ENCODE data around the gene RIPPLY3.

RIPPLY3 gene

GRCh38 chr21:36974851-36975192 is 31.7 kb upstream of the RIPPLY3 start:
- TF ChIP-seq CTCF (conservative IDR thresholded peaks at IDR 0.05) (no peak), ZFX (IDR thresholded peaks at IDR 0.05) (no peak)
- no peak overlapping the region for H3K27ac ChIP-seq

- TF ChIP-seq ZFX (IDR thresholded peaks at IDR 0.05) (no peak), CTCF (conservative IDR thresholded peaks at IDR 0.05) (no peak)
- no peak overlapping the region for H3K27ac ChIP-seq
Observed at GRCh38 chr21:36976228-36976861, 30.2 kb upstream of the RIPPLY3 start.

GRCh38 chr21:36976882-36977651 is 29.4 kb upstream of the RIPPLY3 start:
- peak overlapping the region; percentile 87 for H3K27ac ChIP-seq
- TF ChIP-seq ZFX (IDR thresholded peaks at IDR 0.05) (no peak), CTCF (conservative IDR thresholded peaks at IDR 0.05) (peak; percentile 84)

- TF ChIP-seq CTCF (conservative IDR thresholded peaks at IDR 0.05) (no peak), ZFX (IDR thresholded peaks at IDR 0.05) (no peak)
- H3K27ac ChIP-seq = no peak overlapping the region
Observed at GRCh38 chr21:36980280-36981048, 26.0 kb upstream of the RIPPLY3 start.

GRCh38 chr21:36981049-36981391 is 25.5 kb upstream of the RIPPLY3 start:
- TF ChIP-seq CTCF (conservative IDR thresholded peaks at IDR 0.05) (no peak), ZFX (IDR thresholded peaks at IDR 0.05) (no peak)
- no peak overlapping the region for H3K27ac ChIP-seq

GRCh38 chr21:36981977-36982700 is 24.4 kb upstream of the RIPPLY3 start:
- no peak overlapping the region for H3K27ac ChIP-seq

More at GRCh38 chr21:36981977-36982700, 24.4 kb upstream of the RIPPLY3 start:
- no peak for TF ChIP-seq CTCF (conservative IDR thresholded peaks at IDR 0.05)
- no peak for TF ChIP-seq ZFX (IDR thresholded peaks at IDR 0.05)

All from C4-2B (cell line).